HepG2 (cell line): ENCODE data around the gene CMTM8. TPM values are rescaled to one million over a fixed set of nuclear protein-coding genes. Genes with fewer than 3 reads are reported as not detected.

Experiments used
- ATAC-seq: fragments of 200-7000 bp; cut with Tn5 transposase; 3 replicates; pipeline ENCODE4 v1.9.1; 2020; ENCODE audit warnings: mild to moderate bottlenecking, moderate library complexity
- BruUV-seq: library from RNA; stranded (reverse); fragments of 400-500 nt; replicated peaks from 2 replicates; lab custom pipeline; 2021; lab: Mats Ljungman, UMichigan
- CTCF ChIA-PET: fragments of 300-600 bp; formaldehyde crosslinking; extraction: SDS; loops from one replicate; lab custom pipeline; 2021; ENCODE audit warnings: low total read pairs, inconsistent platforms, low intra/inter-chr PET ratio; lab: Yijun Ruan, JAX
- POLR2A ChIA-PET: fragments of 350-600 bp; sonication (Branson Sonifier 250); formaldehyde crosslinking; loops from one replicate; lab custom pipeline; 2020; ENCODE audit warnings: antibody characterized with exemption, inconsistent platforms; lab: Yijun Ruan, JAX
- DNase-seq: peaks from one replicate; pipeline ENCODE4 v3.0.0-alpha.2; 2015; ENCODE audit warnings: low spot score
- FAIRE-seq: peaks from 3 replicates; lab custom pipeline; 2011; peaks lifted over from hg19 to GRCh38; lab: Jason Lieb, UNC
- H2AFZ ChIP-seq: one replicate; pipeline ENCODE4 v1.6.1; 2011; ENCODE audit warnings: low read length, inconsistent platforms
- H3K27ac ChIP-seq: fragments of 300-600 bp; 3 replicates; pipeline ENCODE4 v1.8.0; 2011; ENCODE audit warnings: mixed run types, mild to moderate bottlenecking, mixed read lengths, low read length, inconsistent platforms; ENCODE audit not compliant: insufficient read depth; ENCODE audit errors: extremely low read length
- H3K27me3 ChIP-seq, 2 experiments: fragments of 200-600 bp in 1 of 2; 2 replicates in 1 of 2; 3 replicates in 1 of 2; pipeline versions ENCODE4 v1.6.0 to v1.8.0; 2011; ENCODE audit warnings: low read length in 2 of 2, mild to moderate bottlenecking in 2 of 2, moderate library complexity in 2 of 2, inconsistent platforms in 1 of 2; ENCODE audit not compliant: insufficient read depth in 2 of 2, control insufficient read depth in 1 of 2
- H3K36me3 ChIP-seq, 2 experiments: fragments of 200-600 bp in 1 of 2; replicated peaks in 1 of 2; 2 replicates in 1 of 2; 3 replicates in 1 of 2; pipeline versions ENCODE4 v1.5.1 to v1.8.0; 2011; ENCODE audit warnings: low read length in 2 of 2, inconsistent platforms in 1 of 2; ENCODE audit not compliant: insufficient read depth in 2 of 2, control insufficient read depth in 1 of 2
- H3K4me1 ChIP-seq: 2 replicates; pipeline ENCODE4 v1.5.1; 2012; ENCODE audit warnings: low read length, inconsistent platforms; ENCODE audit not compliant: insufficient read depth
- H3K4me2 ChIP-seq: 2 replicates; pipeline ENCODE4 v1.6.0; 2011; ENCODE audit warnings: low read depth, low read length, inconsistent platforms
- H3K4me3 ChIP-seq, 3 experiments: fragments of 200-600 bp in 1 of 3; sonication (generic), shearing (Covaris generic) in 1 of 3; replicated peaks in 1 of 3; 2 replicates each; pipeline ENCODE4 v1.5.1; 2011 to 2016; ENCODE audit warnings: low read length in 3 of 3, inconsistent platforms in 2 of 3, low read depth in 2 of 3, mild to moderate bottlenecking in 2 of 3, control low read depth in 1 of 3, mixed read lengths in 1 of 3; ENCODE audit not compliant: insufficient read depth in 1 of 3
- H3K79me2 ChIP-seq: one replicate; pipeline ENCODE4 v1.6.1; 2011; ENCODE audit warnings: low read length, inconsistent platforms; ENCODE audit not compliant: insufficient read depth
- H3K9ac ChIP-seq: 2 replicates; pipeline ENCODE4 v1.6.0; 2011; ENCODE audit warnings: mild to moderate bottlenecking, low read depth, low read length, inconsistent platforms; ENCODE audit not compliant: insufficient read depth
- H3K9me3 ChIP-seq: 2 replicates; pipeline ENCODE4 v1.5.1; 2012; ENCODE audit warnings: mild to moderate bottlenecking, low read length
- H4K20me1 ChIP-seq: 2 replicates; pipeline ENCODE4 v1.6.0; 2011; ENCODE audit warnings: inconsistent platforms, mild to moderate bottlenecking, low read length, moderate library complexity; ENCODE audit not compliant: insufficient read depth
- ARNTL ChIP-seq: sonication (generic); formaldehyde crosslinking; IDR thresholded peaks from 2 replicates; pipeline ENCODE4 v1.4.0; 2020; ENCODE audit warnings: mild to moderate bottlenecking, missing genetic modification reagents
- PHF21A ChIP-seq: sonication (generic); formaldehyde crosslinking; IDR thresholded peaks from 2 replicates; pipeline ENCODE4 v1.5.0; 2020; ENCODE audit warnings: mild to moderate bottlenecking, missing genetic modification reagents
- ZKSCAN8 ChIP-seq: IDR thresholded peaks from 2 replicates; pipeline ENCODE4 v1.6.1; 2016; ENCODE audit warnings: borderline replicate concordance, missing genetic modification reagents, missing compliant biosample characterization
- WGBS: methylation state at CpG from one replicate; pipeline ENCODE4 v1.1.6; 2017; ENCODE audit warnings: low lambda C conversion rate; 5-methylcytosine and 5-hydroxymethylcytosine counted together
- in situ Hi-C: cut with HindIII; loops from 2 replicates; pipeline ENCODE4 v1.10.0; 2017; ENCODE audit warnings: low pct_unique_long_range_greater_than_20kb; ENCODE audit not compliant: extremely low pct_ligation_motif_present
- intact Hi-C: fragments of 100-400 bp; cut with micrococcal nuclease; formaldehyde crosslinking; loops from one replicate; pipeline ENCODE4 v1.10.0; 2022; ENCODE audit not compliant: unreplicated experiment
- polyA plus RNA-seq, 8 experiments: library from polyadenylated mRNA; depleted of rRNA in 3 of 8; stranded (reverse) in 7 of 8; unstranded in 1 of 8; fragments of >200 nt; fragmentation: Illumina TruSeq in 4 of 8; extraction: Trizol in 4 of 8; gene quantifications; 2 replicates each; pipeline versions ENCODE4 v1.2.1 to v1.2.3, GENCODE V29; 2011 to 2016; ENCODE audit warnings: low read depth in 4 of 8, missing spikeins in 1 of 8, mixed read lengths in 1 of 8; ENCODE audit not compliant: insufficient read depth in 1 of 8
- total RNA-seq, 5 experiments: library from RNA; depleted of rRNA; stranded (reverse); fragments of >200 nt; fragmentation: Illumina TruSeq; extraction: Trizol; gene quantifications; 2 replicates each; pipeline ENCODE4 v1.2.3, GENCODE V29; 2016; ENCODE audit warnings: low read depth in 1 of 5
- TF ChIP-seq, protein P1 (sequence below), 2 experiments: fragments of 450-650 bp in 1 of 2; sonication (generic) in 1 of 2; formaldehyde crosslinking in 1 of 2; IDR thresholded peaks; 2 replicates each; pipeline versions ENCODE4 v1.6.1 to v1.8.0; 2016 to 2022; ENCODE audit warnings: antibody characterized with exemption in 1 of 2, mild to moderate bottlenecking in 1 of 2, missing genetic modification reagents in 1 of 2

Gene CMTM8
- total and polyA plus RNA-seq, 2 of the 13 experiments (the other 11 are each of a cell fraction or from before 2014, with no cell fraction given), result 8.9 to 15.8 TPM

DNA sequence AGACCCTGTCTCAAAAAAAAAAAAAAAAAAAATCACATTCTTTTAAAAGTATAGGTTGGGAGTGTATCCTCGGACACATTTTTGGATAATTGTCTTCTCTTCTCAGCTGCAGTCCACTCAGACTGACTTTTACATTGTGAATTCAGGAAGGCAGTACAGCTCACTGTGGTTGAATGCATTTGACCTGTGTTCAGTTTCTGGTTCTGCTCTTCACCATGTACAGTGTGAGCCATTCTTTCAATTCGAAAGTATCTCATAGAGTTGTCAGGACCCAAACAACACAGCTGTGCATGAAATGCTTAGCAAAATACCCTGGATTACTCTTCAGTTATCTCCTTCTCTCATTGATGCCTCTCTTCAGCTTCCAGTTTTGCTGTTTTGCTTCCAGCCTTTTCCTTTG lies 5.0 kb downstream of the CMTM8 start (continued):
- TF ChIP-seq, protein P1, sequence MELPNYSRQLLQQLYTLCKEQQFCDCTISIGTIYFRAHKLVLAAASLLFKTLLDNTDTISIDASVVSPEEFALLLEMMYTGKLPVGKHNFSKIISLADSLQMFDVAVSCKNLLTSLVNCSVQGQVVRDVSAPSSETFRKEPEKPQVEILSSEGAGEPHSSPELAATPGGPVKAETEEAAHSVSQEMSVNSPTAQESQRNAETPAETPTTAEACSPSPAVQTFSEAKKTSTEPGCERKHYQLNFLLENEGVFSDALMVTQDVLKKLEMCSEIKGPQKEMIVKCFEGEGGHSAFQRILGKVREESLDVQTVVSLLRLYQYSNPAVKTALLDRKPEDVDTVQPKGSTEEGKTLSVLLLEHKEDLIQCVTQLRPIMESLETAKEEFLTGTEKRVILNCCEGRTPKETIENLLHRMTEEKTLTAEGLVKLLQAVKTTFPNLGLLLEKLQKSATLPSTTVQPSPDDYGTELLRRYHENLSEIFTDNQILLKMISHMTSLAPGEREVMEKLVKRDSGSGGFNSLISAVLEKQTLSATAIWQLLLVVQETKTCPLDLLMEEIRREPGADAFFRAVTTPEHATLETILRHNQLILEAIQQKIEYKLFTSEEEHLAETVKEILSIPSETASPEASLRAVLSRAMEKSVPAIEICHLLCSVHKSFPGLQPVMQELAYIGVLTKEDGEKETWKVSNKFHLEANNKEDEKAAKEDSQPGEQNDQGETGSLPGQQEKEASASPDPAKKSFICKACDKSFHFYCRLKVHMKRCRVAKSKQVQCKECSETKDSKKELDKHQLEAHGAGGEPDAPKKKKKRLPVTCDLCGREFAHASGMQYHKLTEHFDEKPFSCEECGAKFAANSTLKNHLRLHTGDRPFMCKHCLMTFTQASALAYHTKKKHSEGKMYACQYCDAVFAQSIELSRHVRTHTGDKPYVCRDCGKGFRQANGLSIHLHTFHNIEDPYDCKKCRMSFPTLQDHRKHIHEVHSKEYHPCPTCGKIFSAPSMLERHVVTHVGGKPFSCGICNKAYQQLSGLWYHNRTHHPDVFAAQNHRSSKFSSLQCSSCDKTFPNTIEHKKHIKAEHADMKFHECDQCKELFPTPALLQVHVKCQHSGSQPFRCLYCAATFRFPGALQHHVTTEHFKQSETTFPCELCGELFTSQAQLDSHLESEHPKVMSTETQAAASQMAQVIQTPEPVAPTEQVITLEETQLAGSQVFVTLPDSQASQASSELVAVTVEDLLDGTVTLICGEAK (IDR thresholded peaks at IDR 0.05), result no peak
- TF ChIP-seq, protein P1 (CRISPR knock-in tag; IDR thresholded peaks at IDR 0.05), result no peak
- TF ChIP-seq ZKSCAN8 (no peak), ARNTL (no peak)

DNA sequence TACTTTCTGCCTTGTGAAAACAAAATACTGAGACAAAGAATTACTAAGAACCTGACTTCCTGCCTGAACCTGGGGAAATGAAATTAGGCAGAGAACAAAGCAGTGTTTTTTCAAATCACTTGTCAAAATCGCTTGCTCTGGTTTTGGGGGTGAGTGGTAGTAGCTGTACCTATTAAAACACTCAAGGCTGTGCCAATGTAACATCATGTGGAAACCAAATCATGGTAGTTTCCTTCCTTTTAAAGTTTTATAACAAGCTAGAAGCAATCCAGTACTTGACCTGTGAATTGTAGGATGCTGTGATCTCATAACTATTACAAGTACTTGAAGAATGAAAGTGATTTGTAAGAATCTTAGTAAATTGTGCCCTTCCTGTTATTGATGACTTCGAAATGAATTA lies 6.7 kb downstream of the CMTM8 start:
- intact Hi-C loops, result no loop called here
- in situ Hi-C loops, result no loop called here
- no TSS peak for BruUV-seq
- Histone ChIP-seq H3K4me2 (no peak overlapping the region), H3K4me1 (peaks cover 60% of the 10 kb centered on the region), H2AFZ (no peak overlapping the region), H3K27me3 (no peaks in the 10 kb centered on the region), H3K4me3 (no peak overlapping the region), H3K36me3 (peaks cover 0 to 8% of the 10 kb centered on the region in 2 experiments; a peak in 3 of 5 replicates), H3K9ac (no peak overlapping the region), H3K27ac (no peak overlapping the region), H3K79me2 (peaks cover 60% of the 10 kb centered on the region), H4K20me1 (peaks cover 2% of the 10 kb centered on the region; the same call in 1 of the 2 replicates), H3K9me3 (no peaks in the 10 kb centered on the region)
- 83% methylated on average over 2 of the region's 2 CpGs for WGBS
- DNase-seq, result no peak
- no peak for TF ChIP-seq PHF21A
- ChIA-PET POLR2A (no interaction called here), CTCF (no interaction called here)
- FAIRE-seq, result no peak
- ATAC-seq, result no peak
